CD1c-positive myeloid dendritic cell (primary cell): ENCODE data around the gene PAFAH1B2.
"Not testable (repeated sequence)": the region's sequence is repeated elsewhere in the genome, so short reads cannot be mapped to it uniquely, and the experiment has no call there.

Source experiments
- DNase-seq: peaks from one replicate; pipeline ENCODE4 v3.0.0-alpha.2; 2016; ENCODE audit errors: extremely low spot score

PAFAH1B2 gene, protein sequence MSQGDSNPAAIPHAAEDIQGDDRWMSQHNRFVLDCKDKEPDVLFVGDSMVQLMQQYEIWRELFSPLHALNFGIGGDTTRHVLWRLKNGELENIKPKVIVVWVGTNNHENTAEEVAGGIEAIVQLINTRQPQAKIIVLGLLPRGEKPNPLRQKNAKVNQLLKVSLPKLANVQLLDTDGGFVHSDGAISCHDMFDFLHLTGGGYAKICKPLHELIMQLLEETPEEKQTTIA

DNA sequence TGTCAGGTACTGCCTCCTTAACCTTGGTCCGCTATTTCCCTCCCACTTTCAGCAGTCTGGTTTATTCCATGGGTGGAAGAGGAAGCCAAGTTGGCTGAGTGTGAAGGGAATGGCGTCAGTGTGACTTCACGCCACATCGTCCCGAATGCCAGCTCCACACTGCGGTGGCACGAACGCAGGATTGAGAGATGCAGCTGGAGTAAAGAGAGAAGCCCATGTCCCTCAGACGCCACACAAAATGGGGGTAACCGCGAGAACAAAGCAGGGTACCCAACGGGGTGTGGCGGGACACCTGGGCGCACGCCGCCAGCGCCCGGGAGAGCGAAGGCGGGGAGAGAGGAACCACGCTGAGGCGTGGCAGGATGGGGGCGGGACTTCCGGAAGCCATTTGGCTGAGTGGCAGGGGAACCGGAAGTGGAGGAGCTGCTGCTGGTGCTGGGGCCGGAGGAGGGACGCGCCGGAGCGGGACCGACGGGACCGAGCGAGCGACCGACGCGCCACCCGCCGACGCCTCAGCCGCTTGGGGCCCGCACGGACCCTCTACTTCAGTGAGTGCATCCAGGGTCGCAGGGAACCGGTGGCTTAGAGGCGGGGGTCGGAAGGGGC, at the start of gene PAFAH1B2:
TSS of gene PAFAH1B2 (plus strand) at position 417 of the 606 bp plus-strand sequence. CDS start 8,161 bp downstream, outside the sequence.
- peak; percentile 96 for DNase-seq

- DNase-seq, result no peak
These were observed 49.3 kb upstream of the PAFAH1B2 start for GRCh38 chr11:117094776-117095175.

DNA sequence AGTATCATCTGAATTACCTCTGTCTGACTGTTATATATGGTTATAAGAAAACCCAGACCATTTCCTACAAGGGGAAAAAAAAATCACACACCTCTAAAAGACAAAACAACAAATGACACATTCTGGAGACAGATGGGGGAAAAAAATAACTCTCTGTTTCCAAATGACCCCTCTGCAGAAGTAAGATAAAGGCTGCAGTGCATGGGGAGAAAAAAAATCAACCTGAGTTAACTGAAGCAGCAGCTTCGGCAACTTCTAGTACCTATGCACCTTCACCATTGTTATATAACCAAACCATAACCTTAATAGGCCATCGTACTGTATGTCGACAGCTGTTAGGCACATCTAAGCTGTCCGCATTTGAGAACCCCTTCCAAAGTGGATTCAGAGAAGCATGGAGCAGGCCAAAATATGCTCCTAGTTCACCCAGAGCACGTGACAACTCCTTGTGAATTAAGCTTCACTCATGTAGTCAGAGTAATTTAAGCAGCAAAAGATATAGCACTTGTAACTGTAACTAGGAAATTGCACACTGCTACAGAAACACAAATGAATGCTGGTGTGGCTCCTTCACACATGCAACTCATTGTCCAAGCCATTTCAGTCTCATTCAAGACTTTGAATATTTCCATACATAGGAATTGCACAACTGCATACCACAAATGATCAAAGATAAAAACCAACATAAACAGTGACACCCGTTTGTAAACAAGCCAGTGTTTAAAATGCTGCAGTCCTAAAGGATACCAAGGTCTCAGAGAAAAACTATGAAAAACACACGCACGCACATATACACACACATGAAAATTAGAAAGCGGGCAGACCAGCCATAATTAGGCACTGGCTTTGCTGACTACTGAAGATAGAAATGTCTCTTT, 48.6 kb upstream of the PAFAH1B2 start:
- peak; percentile 45 for DNase-seq

DNA sequence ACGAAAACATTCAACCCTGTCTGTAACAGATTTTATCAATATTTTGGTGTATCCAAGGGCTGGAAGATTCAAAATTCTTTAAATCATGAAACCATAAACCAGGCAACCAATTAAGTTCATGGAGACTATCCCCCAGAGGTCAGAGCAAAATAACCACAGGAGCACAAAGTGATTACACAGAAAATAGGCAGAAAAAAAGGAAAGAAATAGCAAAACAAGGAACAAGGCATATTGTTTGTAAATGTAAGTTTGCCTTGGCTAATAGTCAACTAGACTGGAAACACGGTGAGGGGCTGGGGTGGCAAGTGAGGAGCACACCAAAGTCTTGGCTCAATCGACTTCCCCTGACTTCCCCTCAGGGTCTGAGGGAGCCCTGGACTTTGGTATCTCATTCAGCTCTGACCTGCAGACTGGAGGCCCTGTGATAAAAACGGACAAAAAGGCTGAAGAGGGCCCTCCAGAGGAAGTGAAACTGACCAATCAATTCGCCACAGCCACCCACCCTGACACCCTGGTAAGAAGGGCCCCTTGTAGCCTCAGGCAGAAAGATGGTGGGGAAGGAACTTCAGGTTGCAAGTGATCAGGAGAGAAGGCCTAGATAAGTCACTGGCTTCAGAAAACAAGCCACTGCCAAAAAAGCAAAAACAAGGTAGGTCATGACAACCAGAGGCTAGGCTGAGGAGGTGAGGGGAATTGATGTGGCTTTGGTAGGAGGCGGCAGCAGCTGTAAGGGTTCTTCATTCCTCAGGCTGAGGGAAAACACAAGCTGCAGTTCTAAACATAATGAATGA, 47.7 kb upstream of the PAFAH1B2 start:
- peak; percentile 85 for DNase-seq

DNA sequence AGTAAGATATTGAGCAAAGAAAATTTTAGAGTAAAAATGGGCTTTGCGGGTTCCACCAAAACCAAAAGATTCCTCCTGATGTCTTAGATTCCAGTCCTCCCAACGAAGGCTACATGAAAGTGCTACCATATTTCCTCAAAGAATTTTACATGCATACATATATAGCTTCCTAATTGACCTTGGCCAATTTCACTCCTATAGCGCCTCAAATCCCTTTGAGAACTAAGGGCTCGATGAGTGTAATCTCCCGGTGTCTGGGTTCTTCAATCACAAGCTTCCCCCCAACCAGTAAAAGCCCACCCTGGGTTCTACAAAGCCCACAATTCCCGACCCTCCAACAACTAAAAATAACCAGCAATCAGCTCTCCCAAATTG, 47.1 kb upstream of the PAFAH1B2 start:
- peak; percentile 43 for DNase-seq

GRCh38 chr11:117097389-117098268, 46.5 kb upstream of the PAFAH1B2 start:
- peak; percentile 52 for DNase-seq

- DNase-seq, result peak; percentile 98
These were observed 45.5 kb upstream of the PAFAH1B2 start, which contains the start of gene SIK3 for GRCh38 chr11:117098269-117099232. SIK3 (minus strand) TSS chr11:117098428; CDS start chr11:117098415, 13 bp downstream.

GRCh38 chr11:117099696-117100095, 44.4 kb upstream of the PAFAH1B2 start:
- no peak for DNase-seq

- DNase-seq, result no peak
These were observed 43.5 kb upstream of the PAFAH1B2 start for GRCh38 chr11:117100556-117100955.

DNA sequence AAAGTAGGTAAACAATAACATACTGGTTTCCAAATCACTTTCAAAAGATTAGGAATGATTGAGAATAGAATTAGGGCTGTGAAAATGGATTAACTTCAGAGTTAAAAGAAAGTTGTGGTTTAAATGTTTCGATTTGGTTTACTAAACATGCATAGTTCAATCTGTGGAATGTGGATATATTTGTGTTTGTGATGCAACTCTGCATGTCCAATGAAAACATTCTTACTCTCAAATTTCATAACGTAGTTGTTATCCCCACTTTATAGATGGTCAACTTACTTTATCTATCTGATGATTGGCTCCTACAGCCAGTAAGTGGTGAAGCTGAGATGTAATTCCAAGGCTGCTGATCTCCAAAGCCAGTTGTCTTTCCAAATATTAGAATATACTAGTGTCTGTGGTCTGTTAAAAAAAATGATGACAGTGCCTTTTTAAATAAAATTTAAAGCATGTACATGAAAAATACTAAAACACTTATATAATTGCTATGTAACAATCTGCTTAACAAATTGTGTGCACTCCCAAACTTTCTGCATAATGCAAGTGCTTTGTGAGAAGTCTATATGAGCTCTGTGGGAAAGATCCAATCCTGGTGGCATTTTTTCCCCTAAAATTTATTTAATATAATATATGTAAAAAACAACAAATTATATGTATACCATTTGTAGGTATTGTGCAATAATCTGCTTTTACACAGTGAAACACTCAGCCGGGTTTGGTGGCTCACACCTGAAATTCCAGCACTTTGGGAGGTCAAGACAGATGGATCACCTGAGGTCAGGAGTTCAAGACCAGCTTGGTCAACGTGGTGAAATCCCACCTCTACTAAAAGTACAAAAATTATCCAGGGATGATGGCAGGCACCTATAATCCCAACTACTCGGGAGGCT, 36.1 kb upstream of the PAFAH1B2 start:
- DNase-seq, result no peak

GRCh38 chr11:117110294-117110950, 33.7 kb upstream of the PAFAH1B2 start:
- DNase-seq, result no peak

DNA sequence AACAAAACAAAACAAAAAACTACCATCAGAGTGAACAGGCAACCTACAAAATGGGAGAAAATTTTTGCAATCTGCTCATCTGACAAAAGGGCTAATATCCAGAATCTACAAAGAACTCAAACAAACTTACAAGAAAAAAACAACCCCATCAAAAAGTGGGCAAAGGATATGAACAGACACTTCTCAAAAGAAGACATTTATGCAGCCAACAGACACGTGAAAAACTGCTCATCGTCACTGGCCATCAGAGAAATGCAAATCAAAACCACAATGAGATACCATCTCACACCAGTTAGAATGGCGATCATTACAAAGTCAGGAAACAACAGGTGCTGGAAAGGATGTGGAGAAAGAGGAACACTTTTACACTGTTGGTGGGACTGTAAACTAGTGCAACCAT, 31.6 kb upstream of the PAFAH1B2 start:
- not testable (repeated sequence) for DNase-seq

- DNase-seq, result not testable (repeated sequence)
These were observed 31.1 kb upstream of the PAFAH1B2 start for GRCh38 chr11:117112939-117113338.

- DNase-seq, result no peak
These were observed 26.4 kb upstream of the PAFAH1B2 start for GRCh38 chr11:117117681-117118080.

DNA sequence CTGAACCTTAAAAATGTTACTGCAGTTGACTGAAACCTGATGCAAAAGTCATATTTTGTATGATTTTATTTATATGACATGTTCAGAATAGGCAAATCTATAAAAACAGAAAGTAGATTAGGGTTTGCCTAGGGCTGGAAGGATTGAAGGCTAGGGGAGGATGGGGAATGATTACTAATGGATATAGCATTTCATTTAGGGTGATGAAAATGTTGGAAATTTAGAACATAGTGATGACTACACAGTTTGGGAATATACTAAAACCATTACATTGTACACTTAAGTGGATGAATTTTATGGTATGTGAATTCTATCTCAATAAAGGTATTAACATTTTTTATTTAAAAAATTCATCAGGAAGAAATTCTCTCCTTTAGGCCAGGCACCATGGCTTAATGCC, 22.9 kb upstream of the PAFAH1B2 start:
- no peak for DNase-seq

- DNase-seq, result no peak
These were observed 21.5 kb upstream of the PAFAH1B2 start for GRCh38 chr11:117122556-117122955.

DNA sequence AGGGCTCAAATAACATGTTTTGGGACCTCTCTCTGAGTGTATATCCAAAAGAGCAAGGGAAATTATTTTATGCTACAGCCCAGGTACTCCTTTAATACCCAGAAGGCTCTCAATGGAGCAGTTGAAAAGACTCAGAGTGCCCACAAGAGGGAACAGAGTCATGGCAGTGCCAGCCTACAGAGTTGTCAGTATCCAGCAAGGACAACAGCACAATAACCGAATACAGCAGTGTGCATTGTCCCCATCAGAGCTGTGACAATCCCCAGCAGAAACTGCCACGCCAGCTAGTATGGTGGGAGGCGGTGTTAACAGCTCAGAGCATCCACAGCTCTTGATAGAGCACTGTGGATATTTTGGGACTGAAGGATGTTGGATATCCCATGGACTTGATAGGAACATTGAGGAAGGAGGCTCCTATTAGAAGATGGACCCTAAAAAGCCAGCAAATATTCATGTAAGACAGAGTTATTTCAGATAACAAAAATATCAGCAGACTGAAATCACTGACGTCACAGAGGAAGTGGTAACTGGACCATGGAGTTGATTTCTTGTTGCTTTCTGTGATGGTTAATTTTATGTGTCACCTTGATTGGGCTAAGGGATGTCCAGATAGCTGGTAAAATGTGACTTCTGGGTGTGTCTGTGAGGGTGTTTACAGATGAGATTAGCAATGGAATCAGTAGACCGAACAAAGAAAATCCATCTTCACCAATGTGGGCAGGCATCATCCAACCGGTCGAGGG, 17.7 kb upstream of the PAFAH1B2 start:
- no peak for DNase-seq
